NCI-H82 treated with DMSO at 0.1 percent for 48 hours (cell line): ENCODE results near the gene KCNIP1.

ENCODE experiments used
- DNase-seq: peaks from one replicate; lab custom pipeline; 2025; ENCODE audit not compliant: unreplicated experiment; lab: John Stamatoyannopoulos, UW

The KCNIP1 gene

DNA sequence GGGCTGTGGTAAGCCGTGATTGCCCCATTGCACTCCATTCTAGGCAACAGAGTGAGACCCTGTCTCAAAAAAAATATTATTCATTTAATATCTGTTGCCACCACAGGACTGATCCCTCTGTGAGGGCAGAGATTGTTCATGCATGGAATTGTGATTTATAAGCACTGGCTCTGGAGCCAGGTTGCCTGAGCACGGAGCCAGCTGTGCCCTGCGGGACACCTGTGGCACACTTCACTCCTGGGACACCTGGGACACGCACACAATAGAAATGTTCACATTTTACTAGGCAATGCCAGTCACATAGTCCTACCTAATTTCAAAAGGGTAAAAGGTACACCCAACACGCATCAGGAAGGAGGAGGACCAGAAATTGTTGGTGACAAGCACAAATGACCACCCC lies 196.7 kb downstream of the KCNIP1 start:
- DNase-seq: no peak

DNA sequence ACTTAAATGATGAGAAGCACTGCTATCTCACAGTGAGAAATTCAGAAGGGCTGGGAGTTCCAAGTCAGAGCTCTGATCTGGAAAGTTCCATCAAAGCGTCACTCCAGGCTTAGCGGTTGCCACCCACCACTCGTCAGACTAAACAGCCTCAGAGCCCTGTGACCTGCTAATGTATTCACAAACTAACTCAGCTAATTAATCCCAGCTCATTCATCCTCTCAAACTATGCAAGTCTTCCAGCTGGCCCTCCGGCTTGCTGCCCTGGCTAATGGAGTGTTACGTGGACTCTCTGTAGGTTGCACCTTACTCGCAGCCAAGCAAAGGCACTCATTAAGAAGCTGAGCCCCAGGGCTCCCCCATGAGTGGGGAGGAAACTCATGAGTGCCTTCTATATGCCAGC lies 197.5 kb downstream of the KCNIP1 start:
- no peak for DNase-seq

DNA sequence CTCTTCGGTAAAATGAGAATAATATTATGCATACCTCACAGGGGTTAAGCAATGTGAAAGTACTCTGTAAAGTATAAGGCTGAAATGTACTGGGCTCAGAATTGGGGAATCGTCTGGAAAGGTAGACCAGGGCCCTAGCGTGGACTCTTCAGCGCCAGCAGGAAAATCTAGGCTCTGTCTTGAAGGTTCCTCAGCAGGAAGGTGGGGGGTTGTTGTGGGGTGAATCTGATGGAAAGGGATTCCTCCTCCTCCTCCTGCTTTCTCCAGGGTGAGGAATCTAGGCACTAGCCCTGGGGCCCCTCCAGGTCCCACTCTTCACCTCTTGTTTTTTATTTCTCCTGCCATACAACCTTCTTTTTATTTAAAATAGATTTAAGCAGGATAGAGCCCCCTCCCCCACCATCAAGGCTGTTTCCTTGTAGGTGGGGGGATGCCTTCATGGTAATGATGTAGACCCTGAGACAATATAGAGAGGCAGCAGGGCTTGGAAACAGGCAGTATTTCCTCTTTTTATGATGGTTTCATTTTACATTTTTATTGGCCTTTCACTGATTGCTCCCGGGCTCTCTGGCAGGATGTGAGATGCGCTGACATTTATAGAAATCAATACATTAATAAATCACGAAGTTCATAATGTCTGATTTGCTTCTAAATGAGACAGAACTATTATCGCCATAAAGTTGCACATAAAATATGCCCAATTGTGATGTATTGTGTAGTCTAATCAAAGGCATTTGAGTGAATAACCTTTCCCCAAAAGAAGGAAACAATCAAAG lies 200.8 kb downstream of the KCNIP1 start:
- DNase-seq: no peak

DNA sequence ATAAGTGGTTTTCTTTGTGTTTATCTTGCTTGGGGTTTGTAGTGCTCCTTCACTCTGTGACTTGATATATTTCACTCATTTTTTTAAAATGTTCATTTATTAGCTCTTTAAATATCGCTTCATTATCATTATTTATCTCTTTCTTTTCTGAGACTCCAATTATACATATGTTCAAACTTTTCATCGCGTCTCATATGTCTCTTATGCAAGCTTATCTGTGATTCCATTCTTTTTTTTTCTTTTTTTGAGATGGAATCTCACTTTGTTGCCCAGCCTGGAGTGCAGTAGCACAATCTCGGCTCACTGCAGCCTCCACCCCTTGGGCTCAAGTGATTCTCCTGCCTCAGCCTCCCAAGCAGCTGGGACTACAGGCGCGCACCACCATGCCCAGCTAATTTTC lies 205.8 kb downstream of the KCNIP1 start:
- no peak for DNase-seq

DNA sequence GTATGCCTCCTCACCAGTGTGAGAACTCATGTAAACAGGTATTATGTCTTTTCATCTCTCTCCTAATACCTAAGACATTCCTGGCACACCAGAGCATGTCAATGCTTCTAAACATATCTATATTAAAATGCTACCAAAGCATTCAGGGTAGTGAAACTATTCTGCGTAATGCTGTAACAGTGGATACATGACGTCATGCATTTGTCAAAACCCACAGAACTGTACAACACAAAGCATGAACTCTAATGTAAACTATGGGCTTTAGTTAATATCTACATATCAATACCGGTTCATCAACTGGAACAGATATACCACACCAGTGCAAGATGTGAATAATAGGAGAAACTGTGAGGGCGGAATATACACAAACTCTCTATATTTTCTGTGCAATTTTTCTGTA lies 207.5 kb downstream of the KCNIP1 start:
- DNase-seq: no peak

DNA sequence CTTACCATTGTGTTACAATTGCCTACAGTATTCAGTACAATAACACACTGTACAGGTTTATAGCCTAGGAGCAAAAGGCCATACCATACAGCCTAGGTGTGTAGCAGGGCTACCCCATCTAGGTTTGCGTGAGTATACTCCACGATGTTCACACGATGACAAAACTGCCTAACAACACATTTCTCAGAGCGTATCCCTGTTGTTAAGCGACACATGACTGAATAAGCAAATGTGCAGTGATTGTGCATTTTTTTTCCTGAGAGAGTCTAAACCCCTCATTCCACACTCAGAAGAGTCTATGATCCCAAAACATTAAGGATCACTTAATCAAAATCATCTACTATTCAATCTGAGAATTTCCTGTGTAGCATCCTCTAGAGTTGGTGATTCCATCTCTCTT lies 211.3 kb downstream of the KCNIP1 start:
- no peak for DNase-seq

DNA sequence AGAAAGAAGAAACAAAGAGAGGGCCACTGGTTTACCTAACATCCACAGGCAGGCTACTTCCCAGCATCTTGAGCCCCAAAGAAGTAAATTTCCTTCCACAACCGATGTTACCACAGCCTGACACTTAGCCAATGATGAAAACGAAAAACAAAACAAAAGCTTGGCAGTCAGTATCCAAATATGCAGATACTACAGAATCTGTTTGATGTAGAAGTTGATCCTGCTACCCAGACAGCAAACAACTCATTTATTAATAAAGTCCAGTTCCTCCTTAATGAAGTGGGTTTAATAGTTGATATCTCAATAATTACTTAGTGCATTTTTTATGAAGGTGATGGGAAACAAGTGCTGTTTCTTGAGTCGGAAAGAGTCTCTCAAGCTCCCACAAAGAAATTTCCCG lies 212.6 kb downstream of the KCNIP1 start:
- DNase-seq: no peak

DNA sequence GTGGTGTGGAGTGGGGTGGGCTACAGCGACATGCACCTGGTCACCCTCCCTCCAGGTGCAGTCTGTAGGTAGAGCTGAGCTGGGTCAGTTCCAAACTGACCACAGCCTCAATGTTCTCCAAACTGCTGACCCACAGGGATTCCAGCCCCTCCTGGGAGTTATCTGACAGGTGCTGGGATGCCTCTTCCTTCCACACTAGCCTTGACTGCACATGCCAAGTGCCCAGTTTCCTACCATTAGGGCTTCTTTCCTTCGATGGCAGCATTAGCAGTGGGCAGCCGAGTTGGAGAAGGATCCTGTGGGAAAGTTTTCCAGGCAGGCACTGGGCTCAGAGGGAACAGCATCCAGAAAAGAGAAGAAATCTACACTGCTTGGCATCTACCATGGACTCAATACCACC lies 215.7 kb downstream of the KCNIP1 start:
- DNase-seq: no peak

DNA sequence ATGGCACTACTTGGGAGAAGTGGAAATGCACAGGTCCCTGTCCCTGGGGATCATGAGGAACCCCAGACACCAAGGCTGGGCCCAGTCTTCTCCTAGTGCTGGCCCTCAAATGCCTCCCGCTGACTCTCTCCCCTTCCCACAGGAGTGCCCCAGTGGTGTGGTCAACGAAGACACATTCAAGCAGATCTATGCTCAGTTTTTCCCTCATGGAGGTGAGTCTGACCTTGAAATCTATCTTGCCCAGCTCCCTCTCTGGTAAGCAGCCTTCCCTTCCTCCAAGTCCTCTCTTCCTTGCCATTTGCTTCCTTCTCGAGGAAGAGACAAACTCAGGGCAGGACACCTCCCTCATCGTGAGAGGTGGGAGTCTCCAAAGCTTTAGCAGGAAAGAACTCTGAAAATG lies 216.4 kb downstream of the KCNIP1 start:
- no peak for DNase-seq

DNA sequence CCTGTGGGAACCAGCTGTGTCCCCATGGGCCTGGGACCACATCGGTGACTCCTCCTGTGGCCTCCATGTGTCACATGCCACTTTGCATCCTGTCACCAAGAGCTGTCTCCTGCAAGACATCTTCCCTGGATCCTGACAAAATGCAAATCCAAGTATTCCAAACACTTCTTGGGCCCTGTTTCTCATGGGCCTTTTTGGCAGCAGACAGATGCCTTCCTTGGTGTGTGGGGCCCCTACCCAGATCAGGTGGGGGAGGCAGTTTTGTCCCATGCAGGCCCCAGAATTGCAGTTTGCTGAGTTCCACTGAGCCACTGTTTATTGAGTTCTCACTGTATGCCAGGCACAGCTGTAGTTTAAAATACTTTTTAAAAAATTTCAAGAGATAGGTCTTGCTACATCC lies 217.2 kb downstream of the KCNIP1 start:
- DNase-seq: no peak

DNA sequence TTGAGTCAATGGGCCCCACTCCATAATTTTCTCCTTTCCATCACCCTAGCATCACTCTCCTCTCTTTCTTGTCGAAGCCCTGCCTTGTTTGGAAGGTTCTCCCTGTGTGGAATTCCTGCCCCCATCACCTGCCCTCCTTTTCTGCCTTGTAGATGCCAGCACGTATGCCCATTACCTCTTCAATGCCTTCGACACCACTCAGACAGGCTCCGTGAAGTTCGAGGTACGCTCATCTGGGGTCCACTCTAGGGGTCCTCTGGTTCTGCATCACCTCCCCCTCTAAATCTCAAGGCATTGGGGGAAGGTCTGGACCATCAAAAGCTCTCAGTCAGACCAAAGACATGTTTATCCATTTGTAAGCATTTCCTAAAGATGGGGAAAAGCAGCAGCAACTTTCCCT lies 217.9 kb downstream of the KCNIP1 start:
- no peak for DNase-seq

DNA sequence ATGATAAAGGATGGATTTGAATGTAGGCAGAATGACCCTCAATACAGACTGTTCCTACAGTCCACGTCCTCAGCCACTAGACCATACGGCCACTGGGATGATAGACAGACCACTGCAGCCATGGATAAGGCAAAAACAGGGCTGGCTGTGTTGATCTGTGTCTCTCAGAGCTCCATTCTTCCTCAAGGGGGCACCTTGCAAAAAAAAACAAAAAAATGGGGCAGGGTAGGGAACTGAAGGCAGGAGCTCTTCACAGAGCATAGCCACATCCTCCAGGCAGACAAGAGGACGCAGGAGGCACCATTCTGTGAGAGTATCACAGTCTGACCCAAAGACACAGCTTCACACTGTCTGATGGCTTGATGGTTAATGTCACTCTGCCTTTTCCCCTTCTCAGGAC lies 218.5 kb downstream of the KCNIP1 start:
- DNase-seq: no peak

DNA sequence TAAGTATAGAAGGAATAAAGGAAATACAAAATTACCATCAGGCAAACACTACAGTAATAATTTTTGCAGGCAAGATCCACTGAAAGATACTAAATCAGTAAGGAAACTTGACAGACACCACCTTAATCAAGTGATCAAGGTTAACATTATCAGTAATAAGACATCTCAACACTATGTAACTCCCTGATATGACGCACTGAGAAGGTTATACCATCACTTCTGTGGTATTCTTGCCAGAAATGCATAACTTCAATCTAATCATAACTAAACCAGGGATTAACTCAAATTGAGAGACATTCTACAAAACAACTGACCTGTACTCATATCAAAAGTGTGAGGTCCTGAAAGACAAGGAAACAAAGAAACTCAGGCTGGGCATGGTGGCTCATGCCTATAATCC lies 227.2 kb downstream of the KCNIP1 start:
- DNase-seq: no peak

DNA sequence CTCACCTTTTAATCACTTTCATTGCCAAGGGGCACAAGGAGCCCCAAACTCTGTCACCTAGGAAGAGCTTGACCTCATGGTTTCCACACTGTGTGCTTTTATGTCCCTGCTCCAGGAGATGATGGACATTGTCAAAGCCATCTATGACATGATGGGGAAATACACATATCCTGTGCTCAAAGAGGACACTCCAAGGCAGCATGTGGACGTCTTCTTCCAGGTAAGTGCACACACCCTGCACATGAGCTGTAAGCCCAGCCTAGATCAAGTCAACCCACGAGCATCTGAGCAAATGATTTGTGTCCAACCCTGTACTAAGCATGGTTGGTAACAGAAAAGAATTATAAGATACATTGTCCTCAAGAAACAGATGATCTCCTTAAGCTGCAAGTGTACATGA lies 228.9 kb downstream of the KCNIP1 start:
- DNase-seq: no peak

DNA sequence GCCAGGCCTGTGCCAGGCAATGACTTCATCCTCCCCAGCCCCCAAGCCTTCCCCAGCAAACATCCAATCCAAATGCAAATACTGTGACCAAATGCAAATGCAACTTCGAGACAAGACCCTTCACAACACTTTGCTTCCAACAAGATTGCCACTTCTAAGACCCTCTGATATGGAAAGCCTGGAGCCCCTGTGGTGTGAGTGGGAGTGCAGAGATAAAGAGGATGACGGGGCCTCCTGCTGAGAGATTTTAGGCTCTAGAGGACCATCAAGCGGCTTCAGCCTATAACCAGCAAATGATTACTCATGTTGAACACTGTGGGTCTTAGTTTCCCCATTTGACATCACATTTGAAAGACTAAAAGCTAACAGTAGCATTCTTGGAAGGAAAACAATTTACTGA lies 233.1 kb downstream of the KCNIP1 start:
- DNase-seq: no peak

DNA sequence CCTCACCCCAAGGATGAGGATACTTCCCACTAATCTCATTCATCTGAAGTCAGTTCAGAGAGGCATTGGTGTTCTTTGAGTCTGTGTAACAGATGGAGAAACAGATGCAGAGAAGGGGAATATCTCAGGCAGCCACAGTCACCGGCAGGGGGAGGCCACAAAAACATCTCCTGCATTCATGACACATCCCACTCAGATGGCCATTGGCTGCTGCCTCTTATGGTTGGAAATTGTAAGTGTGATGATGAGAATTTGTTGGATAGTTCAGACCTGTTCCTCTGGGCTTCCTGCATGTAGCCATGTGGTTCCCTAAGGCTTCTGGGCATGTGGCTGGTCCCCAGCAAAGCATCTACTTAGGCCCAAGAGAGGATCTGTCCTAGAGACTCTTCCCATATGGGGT lies 233.8 kb downstream of the KCNIP1 start:
- no peak for DNase-seq

DNA sequence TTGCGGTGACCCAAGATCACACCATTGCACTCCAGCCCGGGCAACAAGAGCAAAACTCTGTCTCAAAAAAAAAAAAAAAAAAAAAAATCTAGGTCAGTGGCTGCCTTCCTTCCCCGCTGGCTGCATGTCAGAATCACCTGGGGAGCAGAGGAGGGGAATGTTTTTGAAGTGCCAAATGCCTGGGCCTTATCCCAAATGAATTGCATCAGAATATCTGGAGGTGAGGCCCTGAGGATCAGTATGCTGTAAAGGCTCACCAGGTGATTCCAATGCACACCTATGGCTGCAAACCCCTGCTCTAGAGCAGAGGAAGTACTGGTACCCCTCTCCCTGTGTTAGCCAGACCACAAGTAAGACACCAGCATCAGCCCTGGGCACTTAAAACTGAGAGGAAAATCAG lies 235.0 kb downstream of the KCNIP1 start:
- no peak for DNase-seq

DNA sequence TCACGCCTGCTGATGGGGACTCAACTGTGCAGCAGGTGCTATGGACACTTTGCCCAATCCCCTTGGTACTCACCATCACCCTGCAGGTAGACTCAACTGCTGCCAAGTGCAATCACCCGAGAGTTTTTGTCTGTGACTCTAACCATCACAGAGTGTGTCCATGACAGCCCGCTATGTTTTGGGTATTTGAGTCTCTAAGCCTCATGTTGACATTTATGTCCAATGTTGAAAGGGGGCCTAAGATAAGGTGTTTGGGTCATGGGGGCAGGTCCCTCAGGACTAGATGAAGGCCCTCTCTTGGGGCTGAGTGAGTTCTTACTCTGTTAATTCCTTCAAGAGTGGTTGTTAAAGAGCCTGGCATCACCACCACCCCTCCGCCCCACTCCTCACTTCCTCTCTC lies 235.6 kb downstream of the KCNIP1 start:
- no peak for DNase-seq

DNA sequence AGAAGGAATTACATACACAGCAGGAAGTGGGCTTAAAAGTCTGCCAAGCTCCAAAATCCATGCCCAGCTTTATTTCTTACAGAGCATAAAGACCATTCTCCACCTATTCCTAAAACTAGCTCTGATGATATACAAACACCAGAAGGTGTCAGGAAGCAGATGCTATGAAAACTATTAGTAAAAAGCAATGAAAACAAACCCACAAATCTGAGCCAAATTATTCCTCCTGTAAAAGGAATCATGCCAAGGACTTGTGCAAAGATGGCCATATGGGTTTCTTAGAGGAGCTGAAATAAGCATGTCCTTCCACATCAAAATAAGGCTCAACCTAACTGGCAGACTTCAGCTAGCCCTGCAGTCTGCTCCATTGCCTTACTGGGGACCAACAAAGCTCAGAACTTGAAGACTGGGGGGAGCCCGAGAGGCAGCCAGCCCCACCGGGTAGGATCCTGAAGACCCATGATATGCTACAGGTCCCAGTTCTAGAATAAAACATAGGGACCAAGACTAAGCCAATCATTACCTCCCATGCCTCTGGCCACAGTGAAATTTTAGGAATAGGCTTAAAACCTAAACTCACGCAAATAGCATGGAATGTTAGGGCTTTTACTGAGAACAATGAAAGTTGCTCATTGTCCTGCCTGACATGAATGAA lies 236.9 kb downstream of the KCNIP1 start:
- DNase-seq: no peak

DNA sequence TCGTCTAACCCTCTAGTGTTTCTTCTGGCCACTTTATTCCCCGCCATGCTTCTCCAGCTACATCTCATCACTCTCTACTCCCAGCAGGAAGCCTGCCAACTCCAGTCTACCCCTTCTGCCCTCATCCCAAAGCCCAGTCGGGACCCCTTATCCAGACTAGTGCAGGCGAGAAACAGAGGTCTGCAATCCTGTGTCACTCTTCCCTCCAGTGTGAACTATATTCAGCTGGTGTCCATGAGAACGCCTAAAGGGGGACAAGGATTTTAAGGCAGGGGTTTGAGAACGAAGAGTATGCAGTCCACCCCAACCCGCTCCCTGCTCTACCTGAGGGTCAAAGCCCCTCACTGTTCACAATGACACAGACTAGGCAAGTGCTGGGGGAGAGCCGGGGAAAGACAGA lies 238.0 kb downstream of the KCNIP1 start:
- DNase-seq: no peak

DNA sequence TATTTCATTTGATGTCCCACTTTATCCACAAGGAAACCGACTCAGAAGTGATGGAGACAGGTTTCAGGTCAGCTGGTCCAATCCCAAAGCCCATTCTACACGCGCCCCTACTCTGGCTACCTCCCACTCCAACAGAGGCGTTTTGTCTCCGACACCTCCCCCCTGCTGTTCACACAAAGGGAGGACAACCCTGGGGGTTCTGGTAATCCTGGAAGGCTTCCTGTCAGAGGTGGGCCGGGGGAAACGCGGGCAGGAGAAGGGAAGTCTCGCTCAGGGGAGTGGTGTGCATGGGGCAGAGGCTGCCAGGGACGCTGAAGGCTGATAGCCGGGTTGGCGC lies 240.0 kb downstream of the KCNIP1 start:
- no peak for DNase-seq

DNA sequence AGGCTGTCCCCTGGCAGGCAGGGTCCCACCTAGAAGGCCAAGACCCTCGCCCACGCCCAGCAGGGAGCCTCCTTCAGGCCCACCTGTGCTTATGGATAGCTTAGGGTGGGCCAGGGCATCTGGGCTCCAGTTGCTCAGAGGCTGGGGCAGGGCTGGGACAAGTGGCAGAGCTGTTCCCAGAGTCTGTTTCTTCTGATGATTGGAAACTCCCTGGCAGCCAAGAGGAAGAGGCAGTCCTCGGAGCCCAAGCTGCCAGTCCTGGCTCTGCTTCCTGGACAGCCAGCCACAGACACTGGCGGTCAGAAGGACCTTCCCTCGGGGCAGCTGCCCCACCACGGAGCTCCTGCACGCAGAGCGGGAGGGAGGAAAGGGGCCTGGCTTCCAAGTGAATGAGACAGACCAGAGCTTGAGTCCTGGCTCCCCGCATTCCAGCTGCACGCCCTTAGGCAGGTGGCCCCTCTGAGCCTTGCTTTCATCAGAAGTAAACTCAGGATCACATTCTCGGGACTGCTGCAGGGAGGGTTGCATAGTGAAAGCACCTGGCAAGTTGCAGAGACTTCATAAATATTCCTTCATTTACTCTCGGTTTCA lies 241.8 kb downstream of the KCNIP1 start:
- DNase-seq: no peak
